NCI-H446 (cell line): ENCODE results near the gene MAPT.
"Not testable (repeated sequence)": the region's sequence is repeated elsewhere in the genome, so short reads cannot be mapped to it uniquely, and the experiment has no call there.

Source experiments
- DNase-seq, 2 experiments: peaks; one replicate each; lab custom pipeline; 2025; lab: John Stamatoyannopoulos, UW

MAPT gene

GRCh38 chr17:45992175-45992574, 97.8 kb downstream of the MAPT start:
- DNase-seq: no peak

GRCh38 chr17:45992904-45993303, 98.5 kb downstream of the MAPT start:
- no peak for DNase-seq

GRCh38 chr17:45993962-45994627, 99.7 kb downstream of the MAPT start:
- DNase-seq: no peak

- DNase-seq: no peak
Measured at GRCh38 chr17:45994987-45995386, 100.6 kb downstream of the MAPT start.

DNA sequence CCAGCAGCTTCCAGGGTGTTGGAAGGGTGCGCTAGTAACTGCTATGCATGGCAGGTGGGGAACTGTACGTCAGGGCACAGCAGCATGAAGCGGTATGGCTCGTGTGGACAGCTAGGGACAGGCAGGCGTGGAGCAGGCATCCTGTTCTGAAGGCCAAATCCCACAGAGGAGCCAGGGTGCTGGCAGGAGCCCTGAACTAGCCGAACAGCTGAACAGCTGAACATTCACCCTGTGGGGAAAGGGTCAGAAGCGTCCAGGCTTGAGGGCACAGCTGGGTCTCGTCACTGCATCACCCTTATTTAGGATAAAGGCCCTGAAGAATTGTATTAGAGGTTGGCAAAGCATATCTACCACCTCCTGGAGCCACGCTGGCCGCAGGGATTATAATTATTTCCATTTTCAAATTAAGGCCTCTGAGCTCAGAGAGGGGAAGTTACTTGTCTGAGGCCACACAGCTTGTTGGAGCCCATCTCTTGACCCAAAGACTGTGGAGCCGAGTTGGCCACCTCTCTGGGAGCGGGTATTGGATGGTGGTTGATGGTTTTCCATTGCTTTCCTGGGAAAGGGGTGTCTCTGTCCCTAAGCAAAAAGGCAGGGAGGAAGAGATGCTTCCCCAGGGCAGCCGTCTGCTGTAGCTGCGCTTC, 101.4 kb downstream of the MAPT start:
- no peak for DNase-seq

- no peak for DNase-seq
Measured at GRCh38 chr17:45996282-45996937, 102.1 kb downstream of the MAPT start.

DNA sequence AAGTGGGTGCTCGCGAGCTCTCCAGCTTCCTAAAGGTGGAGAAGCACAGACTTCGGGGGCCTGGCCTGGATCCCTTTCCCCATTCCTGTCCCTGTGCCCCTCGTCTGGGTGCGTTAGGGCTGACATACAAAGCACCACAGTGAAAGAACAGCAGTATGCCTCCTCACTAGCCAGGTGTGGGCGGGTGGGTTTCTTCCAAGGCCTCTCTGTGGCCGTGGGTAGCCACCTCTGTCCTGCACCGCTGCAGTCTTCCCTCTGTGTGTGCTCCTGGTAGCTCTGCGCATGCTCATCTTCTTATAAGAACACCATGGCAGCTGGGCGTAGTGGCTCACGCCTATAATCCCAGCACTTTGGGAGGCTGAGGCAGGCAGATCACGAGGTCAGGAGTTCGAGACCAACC, 102.8 kb downstream of the MAPT start:
- DNase-seq: no peak

- no peak for DNase-seq
Measured at GRCh38 chr17:45997624-45998023, 103.3 kb downstream of the MAPT start.

GRCh38 chr17:45998987-45999899, 104.9 kb downstream of the MAPT start, which contains the start of gene STH:
Gene STH, plus strand, starts transcription at chr17:45999250. Its CDS starts 30 bp downstream, at chr17:45999280.
- DNase-seq: no peak

GRCh38 chr17:45999900-46000290, 105.5 kb downstream of the MAPT start:
- peak in 1 of 2 experiments; percentile 20 for DNase-seq

- no peak for DNase-seq
Measured at GRCh38 chr17:46000292-46000691, 105.9 kb downstream of the MAPT start.

DNA sequence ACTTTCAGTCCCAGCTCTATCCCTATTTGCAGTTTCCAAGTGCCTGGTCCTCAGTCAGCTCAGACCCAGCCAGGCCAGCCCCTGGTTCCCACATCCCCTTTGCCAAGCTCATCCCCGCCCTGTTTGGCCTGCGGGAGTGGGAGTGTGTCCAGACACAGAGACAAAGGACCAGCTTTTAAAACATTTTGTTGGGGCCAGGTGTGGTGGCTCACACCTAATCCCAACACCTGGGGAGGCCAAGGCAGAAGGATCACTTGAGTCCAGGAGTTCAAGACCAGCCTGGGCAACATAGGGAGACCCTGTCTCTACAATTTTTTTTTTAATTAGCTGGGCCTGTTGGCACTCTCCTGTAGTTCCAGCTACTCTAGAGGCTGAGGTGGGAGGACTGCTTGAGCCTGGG, 106.4 kb downstream of the MAPT start:
- no peak for DNase-seq

DNA sequence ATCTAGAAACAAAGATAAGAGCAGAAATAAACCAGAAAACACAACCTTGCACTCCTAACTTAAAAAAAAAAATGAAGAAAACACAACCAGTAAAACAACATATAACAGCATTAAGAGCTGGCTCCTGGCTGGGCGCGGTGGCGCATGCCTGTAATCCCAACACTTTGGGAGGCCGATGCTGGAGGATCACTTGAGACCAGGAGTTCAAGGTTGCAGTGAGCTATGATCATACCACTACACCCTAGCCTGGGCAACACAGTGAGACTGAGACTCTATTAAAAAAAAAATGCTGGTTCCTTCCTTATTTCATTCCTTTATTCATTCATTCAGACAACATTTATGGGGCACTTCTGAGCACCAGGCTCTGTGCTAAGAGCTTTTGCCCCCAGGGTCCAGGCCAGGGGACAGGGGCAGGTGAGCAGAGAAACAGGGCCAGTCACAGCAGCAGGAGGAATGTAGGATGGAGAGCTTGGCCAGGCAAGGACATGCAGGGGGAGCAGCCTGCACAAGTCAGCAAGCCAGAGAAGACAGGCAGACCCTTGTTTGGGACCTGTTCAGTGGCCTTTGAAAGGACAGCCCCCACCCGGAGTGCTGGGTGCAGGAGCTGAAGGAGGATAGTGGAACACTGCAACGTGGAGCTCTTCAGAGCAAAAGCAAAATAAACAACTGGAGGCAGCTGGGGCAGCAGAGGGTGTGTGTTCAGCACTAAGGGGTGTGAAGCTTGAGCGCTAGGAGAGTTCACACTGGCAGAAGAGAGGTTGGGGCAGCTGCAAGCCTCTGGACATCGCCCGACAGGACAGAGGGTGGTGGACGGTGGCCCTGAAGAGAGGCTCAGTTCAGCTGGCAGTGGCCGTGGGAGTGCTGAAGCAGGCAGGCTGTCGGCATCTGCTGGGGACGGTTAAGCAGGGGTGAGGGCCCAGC, 107.3 kb downstream of the MAPT start:
- DNase-seq: no peak

DNA sequence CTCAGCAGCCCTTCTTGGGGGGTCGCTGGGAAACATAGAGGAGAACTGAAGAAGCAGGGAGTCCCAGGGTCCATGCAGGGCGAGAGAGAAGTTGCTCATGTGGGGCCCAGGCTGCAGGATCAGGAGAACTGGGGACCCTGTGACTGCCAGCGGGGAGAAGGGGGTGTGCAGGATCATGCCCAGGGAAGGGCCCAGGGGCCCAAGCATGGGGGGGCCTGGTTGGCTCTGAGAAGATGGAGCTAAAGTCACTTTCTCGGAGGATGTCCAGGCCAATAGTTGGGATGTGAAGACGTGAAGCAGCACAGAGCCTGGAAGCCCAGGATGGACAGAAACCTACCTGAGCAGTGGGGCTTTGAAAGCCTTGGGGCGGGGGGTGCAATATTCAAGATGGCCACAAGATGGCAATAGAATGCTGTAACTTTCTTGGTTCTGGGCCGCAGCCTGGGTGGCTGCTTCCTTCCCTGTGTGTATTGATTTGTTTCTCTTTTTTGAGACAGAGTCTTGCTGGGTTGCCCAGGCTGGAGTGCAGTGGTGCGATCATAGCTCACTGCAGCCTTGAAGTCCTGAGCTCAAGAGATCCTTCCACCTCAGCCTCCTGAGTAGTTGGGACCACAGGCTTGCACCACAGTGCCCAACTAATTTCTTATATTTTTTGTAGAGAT, 108.1 kb downstream of the MAPT start:
- DNase-seq: peak; percentile 16 to 74

DNA sequence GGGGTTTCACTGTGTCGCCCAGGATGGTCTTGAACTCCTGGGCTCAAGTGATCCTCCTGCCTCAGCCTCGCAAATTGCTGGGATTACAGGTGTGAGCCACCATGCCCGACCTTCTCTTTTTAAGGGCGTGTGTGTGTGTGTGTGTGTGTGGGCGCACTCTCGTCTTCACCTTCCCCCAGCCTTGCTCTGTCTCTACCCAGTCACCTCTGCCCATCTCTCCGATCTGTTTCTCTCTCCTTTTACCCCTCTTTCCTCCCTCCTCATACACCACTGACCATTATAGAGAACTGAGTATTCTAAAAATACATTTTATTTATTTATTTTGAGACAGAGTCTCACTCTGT, 108.6 kb downstream of the MAPT start:
- DNase-seq: no peak

- peak; percentile 10 to 90 for DNase-seq
Measured at GRCh38 chr17:46003907-46004748, 109.8 kb downstream of the MAPT start.

- DNase-seq: not testable (repeated sequence)
Measured at GRCh38 chr17:46006082-46006481, 111.7 kb downstream of the MAPT start.

DNA sequence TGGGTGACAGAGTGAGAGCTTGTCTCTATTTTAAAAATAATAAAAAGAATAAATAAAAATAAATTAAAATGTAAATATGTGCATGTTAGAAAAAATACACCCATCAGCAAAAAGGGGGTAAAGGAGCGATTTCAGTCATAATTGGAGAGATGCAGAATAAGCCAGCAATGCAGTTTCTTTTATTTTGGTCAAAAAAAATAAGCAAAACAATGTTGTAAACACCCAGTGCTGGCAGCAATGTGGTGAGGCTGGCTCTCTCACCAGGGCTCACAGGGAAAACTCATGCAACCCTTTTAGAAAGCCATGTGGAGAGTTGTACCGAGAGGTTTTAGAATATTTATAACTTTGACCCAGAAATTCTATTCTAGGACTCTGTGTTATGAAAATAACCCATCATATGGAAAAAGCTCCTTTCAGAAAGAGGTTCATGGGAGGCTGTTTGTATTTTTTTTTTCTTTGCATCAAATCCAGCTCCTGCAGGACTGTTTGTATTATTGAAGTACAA, 113.2 kb downstream of the MAPT start:
- DNase-seq: no peak

DNA sequence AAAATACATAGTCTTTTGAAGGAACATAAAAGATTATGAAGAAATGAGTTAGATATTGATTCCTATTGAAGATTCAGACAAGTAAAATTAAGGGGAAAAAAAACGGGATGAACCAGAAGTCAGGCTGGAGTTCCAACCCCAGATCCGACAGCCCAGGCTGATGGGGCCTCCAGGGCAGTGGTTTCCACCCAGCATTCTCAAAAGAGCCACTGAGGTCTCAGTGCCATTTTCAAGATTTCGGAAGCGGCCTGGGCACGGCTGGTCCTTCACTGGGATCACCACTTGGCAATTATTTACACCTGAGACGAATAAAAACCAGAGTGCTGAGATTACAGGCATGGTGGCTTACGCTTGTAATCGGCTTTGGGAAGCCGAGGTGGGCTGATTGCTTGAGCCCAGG, 114.2 kb downstream of the MAPT start:
- DNase-seq: no peak
